Measurements from ENCODE around the gene MS4A1. TPM values are rescaled to one million over a fixed set of nuclear protein-coding genes. Genes with fewer than 3 reads are reported as not detected.
"Not testable (repeated sequence)": the region's sequence is repeated elsewhere in the genome, so short reads cannot be mapped to it uniquely, and the experiment has no call there.

The MS4A1 gene
- total RNA-seq, 1 experiment from 2014 or later: not detected

GRCh38 chr11:60504219-60504905 lies 48.7 kb downstream of the MS4A1 start:
- H2BK120ac ChIP-seq (ENCODE audit: low read depth, low read length, poor library complexity, severe bottlenecking): no peak overlapping the region
- H2BK15ac ChIP-seq (ENCODE audit: low read depth, low read length): no peak overlapping the region
- no peak overlapping the region for H2AK5ac ChIP-seq (ENCODE audit: insufficient read length, low read length)
- no peak overlapping the region for H3K14ac ChIP-seq (ENCODE audit: insufficient read depth, low read length)
- H2BK12ac ChIP-seq (ENCODE audit: insufficient read length, low read depth, low read length): no peak overlapping the region
- H3K79me1 ChIP-seq (ENCODE audit: insufficient read depth, low read depth, low read length, poor library complexity, severe bottlenecking): no peaks in the 10 kb centered on the region
- H3K27ac Mint-ChIP-seq: no peak overlapping the region
- no peak for TF ChIP-seq CTCF (conservative IDR thresholded peaks at IDR 0.05)
- no peak for DNase-seq
- H2BK20ac ChIP-seq (ENCODE audit: low read depth, low read length, poor library complexity, severe bottlenecking): no peak overlapping the region
- H3K27ac ChIP-seq (ENCODE audit: insufficient read length, low read depth, low read length): no peak overlapping the region
- H3K9me3 ChIP-seq (ENCODE audit: control insufficient read depth, low read depth, low read length): no peaks in the 10 kb centered on the region
- no peak overlapping the region for H4K8ac ChIP-seq (replicated peaks; ENCODE audit: insufficient read length, low read depth, low read length)
- H3K27me3 ChIP-seq (ENCODE audit: insufficient read depth, low read length): no peaks in the 10 kb centered on the region
- no peaks in the 10 kb centered on the region for H3K23me2 ChIP-seq (ENCODE audit: insufficient read length, low read depth, low read length, poor library complexity, severe bottlenecking)
- no peak overlapping the region for H3K4me3 Mint-ChIP-seq
- no peak overlapping the region for H2BK5ac ChIP-seq (ENCODE audit: insufficient read length, low read length)
- H4K5ac ChIP-seq (ENCODE audit: insufficient read length, low read depth, low read length): no peak overlapping the region
- WGBS (ENCODE audit: extremely low coverage, insufficient read length, low lambda C conversion rate): no CpG with 5 or more reads among the region's 3 CpGs
- H3K27me3 Mint-ChIP-seq (ENCODE audit: low read depth): no peaks in the 10 kb centered on the region
- H3K9ac ChIP-seq (ENCODE audit: extremely low read depth, insufficient read length, low read length): no peak overlapping the region
- H3K4ac ChIP-seq (ENCODE audit: low read depth, low read length): no peak overlapping the region
- no peak overlapping the region for H2AFZ ChIP-seq (ENCODE audit: low read length)
- H3K9me3 Mint-ChIP-seq: peaks cover 7 to 15% of the 10 kb centered on the region in 2 experiments
- H3K4me2 ChIP-seq (ENCODE audit: insufficient read depth, insufficient read length, low read length): no peak overlapping the region
- peaks cover 31 to 32% of the 10 kb centered on the region in 2 experiments for H3K4me1 Mint-ChIP-seq
- H3T11ph ChIP-seq (ENCODE audit: low read length): no peak overlapping the region
- H3K18ac ChIP-seq (ENCODE audit: insufficient read length, low read depth, low read length): no peak overlapping the region
- no peak overlapping the region for H3K23ac ChIP-seq (ENCODE audit: insufficient read length, low read depth, low read length)
- H4K91ac ChIP-seq (ENCODE audit: insufficient read length, low read depth, low read length): no peak overlapping the region
- H3K79me2 ChIP-seq (ENCODE audit: insufficient read depth, low read length): no peaks in the 10 kb centered on the region
- no peak overlapping the region for H3K56ac ChIP-seq (ENCODE audit: insufficient read length, low read depth, low read length)
- H4K20me1 ChIP-seq (ENCODE audit: control insufficient read depth, insufficient read depth, insufficient read length): no peaks in the 10 kb centered on the region
- H3K36me3 Mint-ChIP-seq (ENCODE audit: insufficient read depth in 1 of 3, low read depth in 3 of 3): peaks cover 5 to 10% (median 6%) of the 10 kb centered on the region in 3 experiments
- no peaks in the 10 kb centered on the region for H3K4me1 ChIP-seq (ENCODE audit: insufficient read depth, low read length)

GRCh38 chr11:60509609-60510008 lies 54.0 kb downstream of the MS4A1 start:
- H3K79me2 ChIP-seq (ENCODE audit: insufficient read depth, low read length); H2AFZ ChIP-seq (ENCODE audit: low read length); H3K23me2 ChIP-seq (ENCODE audit: insufficient read length, low read depth, low read length, poor library complexity, severe bottlenecking); H3K9ac ChIP-seq (ENCODE audit: extremely low read depth, insufficient read length, low read length); H3K27ac Mint-ChIP-seq; H3K9me3 ChIP-seq (ENCODE audit: control insufficient read depth, low read depth, low read length); H3K56ac ChIP-seq (ENCODE audit: insufficient read length, low read depth, low read length); H4K20me1 ChIP-seq (ENCODE audit: control insufficient read depth, insufficient read depth, insufficient read length); H3K4me2 ChIP-seq (ENCODE audit: insufficient read depth, insufficient read length, low read length); H2BK12ac ChIP-seq (ENCODE audit: insufficient read length, low read depth, low read length); H3K4ac ChIP-seq (ENCODE audit: low read depth, low read length); H3K27me3 Mint-ChIP-seq (ENCODE audit: low read depth); H3K14ac ChIP-seq (ENCODE audit: insufficient read depth, low read length); H2BK120ac ChIP-seq (ENCODE audit: low read depth, low read length, poor library complexity, severe bottlenecking); H3K4me1 Mint-ChIP-seq; H3T11ph ChIP-seq (ENCODE audit: low read length); H4K5ac ChIP-seq (ENCODE audit: insufficient read length, low read depth, low read length); H3K4me1 ChIP-seq (ENCODE audit: insufficient read depth, low read length); H3K4me3 Mint-ChIP-seq; H3K79me1 ChIP-seq (ENCODE audit: insufficient read depth, low read depth, low read length, poor library complexity, severe bottlenecking); H3K23ac ChIP-seq (ENCODE audit: insufficient read length, low read depth, low read length); H4K8ac ChIP-seq (replicated peaks; ENCODE audit: insufficient read length, low read depth, low read length); H2BK5ac ChIP-seq (ENCODE audit: insufficient read length, low read length); H3K27me3 ChIP-seq (ENCODE audit: insufficient read depth, low read length); DNase-seq; H4K91ac ChIP-seq (ENCODE audit: insufficient read length, low read depth, low read length); H2BK15ac ChIP-seq (ENCODE audit: low read depth, low read length); H2AK5ac ChIP-seq (ENCODE audit: insufficient read length, low read length); H2BK20ac ChIP-seq (ENCODE audit: low read depth, low read length, poor library complexity, severe bottlenecking); H3K27ac ChIP-seq (ENCODE audit: insufficient read length, low read depth, low read length); H3K18ac ChIP-seq (ENCODE audit: insufficient read length, low read depth, low read length): not testable (repeated sequence)
- no CpG with 5 or more reads among the region's 15 CpGs for WGBS (ENCODE audit: extremely low coverage, insufficient read length, low lambda C conversion rate)
- peaks cover 7 to 23% (median 8%) of the 10 kb centered on the region in 3 experiments; a peak in 6 of 7 replicates for H3K36me3 Mint-ChIP-seq (ENCODE audit: insufficient read depth in 1 of 3, low read depth in 3 of 3)
- peaks cover 19 to 23% of the 10 kb centered on the region in 2 experiments for H3K9me3 Mint-ChIP-seq

Measured in H9 (cell line).